Activated T-cell treated with anti-CD3 and anti-CD28 coated beads for 48 hours (primary cell): ENCODE data around the gene IGF2R.
"Not testable (repeated sequence)": the region's sequence is repeated elsewhere in the genome, so short reads cannot be mapped to it uniquely, and the experiment has no call there.

ENCODE experiments used
- DNase-seq: peaks from one replicate; pipeline ENCODE4 v3.0.0-alpha.2; 2020; ENCODE audit warnings: low read depth

The IGF2R gene, protein sequence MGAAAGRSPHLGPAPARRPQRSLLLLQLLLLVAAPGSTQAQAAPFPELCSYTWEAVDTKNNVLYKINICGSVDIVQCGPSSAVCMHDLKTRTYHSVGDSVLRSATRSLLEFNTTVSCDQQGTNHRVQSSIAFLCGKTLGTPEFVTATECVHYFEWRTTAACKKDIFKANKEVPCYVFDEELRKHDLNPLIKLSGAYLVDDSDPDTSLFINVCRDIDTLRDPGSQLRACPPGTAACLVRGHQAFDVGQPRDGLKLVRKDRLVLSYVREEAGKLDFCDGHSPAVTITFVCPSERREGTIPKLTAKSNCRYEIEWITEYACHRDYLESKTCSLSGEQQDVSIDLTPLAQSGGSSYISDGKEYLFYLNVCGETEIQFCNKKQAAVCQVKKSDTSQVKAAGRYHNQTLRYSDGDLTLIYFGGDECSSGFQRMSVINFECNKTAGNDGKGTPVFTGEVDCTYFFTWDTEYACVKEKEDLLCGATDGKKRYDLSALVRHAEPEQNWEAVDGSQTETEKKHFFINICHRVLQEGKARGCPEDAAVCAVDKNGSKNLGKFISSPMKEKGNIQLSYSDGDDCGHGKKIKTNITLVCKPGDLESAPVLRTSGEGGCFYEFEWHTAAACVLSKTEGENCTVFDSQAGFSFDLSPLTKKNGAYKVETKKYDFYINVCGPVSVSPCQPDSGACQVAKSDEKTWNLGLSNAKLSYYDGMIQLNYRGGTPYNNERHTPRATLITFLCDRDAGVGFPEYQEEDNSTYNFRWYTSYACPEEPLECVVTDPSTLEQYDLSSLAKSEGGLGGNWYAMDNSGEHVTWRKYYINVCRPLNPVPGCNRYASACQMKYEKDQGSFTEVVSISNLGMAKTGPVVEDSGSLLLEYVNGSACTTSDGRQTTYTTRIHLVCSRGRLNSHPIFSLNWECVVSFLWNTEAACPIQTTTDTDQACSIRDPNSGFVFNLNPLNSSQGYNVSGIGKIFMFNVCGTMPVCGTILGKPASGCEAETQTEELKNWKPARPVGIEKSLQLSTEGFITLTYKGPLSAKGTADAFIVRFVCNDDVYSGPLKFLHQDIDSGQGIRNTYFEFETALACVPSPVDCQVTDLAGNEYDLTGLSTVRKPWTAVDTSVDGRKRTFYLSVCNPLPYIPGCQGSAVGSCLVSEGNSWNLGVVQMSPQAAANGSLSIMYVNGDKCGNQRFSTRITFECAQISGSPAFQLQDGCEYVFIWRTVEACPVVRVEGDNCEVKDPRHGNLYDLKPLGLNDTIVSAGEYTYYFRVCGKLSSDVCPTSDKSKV (N-terminal part only)

DNA sequence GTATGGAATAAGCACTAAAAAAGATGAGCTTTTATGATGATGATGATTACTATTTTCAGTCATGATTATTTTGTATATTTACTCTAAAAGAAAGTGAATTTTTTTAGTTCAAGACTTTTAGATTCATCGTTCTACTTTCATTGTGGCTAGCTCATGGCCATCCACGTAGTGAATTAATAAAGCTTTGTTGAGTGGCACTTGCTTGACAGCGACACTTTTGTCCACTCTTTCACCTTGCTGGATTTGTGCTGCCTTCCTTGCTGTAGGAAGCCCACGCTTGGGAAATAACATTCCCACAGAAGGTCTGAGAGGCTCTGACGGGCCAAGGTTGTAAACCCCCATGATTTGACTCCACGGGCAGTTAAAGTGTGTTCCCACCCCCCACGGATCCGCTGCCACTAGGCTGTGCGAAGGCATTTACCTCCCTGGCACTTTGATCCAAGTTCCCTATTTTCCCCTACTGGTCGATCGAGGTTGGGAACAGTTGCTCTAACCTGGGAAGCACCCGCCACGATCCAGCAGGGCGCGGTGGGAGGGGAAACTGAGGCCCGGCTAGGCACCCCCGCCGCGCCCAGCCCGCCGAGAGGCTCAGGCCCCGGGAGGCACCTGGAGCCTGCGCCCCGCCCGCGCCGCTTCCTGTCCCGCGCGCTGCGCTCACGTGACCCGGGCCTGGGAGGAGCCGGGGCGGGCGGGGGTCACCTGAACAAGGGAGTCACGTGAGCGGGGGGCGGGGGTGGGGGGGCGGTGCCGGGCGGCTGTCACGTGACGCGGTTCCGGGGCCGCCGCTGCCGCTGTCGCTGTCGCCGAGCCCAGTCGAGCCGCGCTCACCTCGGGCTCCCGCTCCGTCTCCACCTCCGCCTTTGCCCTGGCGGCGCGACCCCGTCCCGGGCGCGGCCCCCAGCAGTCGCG, at the start of gene IGF2R:
Gene IGF2R (plus strand): TSS at position 788 of the 909 bp plus-strand sequence. CDS start 165 bp downstream, outside the sequence.
- DNase-seq = peak; percentile 93

DNA sequence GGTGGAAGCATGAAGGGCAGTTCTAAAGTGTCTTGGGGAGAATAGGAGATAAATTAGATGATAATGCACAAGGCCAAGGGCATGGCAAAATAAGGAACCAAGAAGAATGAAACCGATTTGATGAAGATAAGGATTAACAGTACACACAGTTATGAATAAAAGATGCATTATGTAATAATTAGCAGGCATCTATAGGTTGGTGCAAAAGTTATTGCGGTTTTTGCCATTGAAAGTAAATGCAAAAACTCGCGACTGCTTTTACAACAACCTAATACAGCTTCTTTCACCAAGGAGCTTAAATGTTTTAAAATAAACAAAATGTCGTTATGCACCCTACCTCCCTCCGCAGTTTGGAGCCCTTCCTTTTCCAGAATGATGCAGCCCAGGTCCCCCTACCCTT, 49.1 kb upstream of the IGF2R start:
- no peak for DNase-seq

DNA sequence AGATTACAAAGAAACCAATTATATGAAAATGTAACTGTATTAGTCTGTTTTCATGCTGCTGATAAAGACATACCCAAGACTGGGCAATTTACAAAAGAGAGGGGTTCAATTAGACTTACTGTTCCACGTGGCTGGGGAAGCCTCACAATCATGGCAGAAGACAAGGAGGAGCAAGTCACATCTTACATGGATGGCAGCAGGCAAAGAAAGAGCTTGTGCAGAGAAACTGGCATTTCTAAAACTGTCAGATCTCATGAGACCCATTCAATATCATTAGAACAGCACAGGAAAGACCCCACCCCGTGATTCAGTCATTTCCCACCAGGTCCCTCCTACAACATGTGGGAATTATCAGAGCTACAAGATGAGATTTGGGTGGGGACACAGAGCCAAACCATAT, 44.7 kb upstream of the IGF2R start:
- not testable (repeated sequence) for DNase-seq

DNA sequence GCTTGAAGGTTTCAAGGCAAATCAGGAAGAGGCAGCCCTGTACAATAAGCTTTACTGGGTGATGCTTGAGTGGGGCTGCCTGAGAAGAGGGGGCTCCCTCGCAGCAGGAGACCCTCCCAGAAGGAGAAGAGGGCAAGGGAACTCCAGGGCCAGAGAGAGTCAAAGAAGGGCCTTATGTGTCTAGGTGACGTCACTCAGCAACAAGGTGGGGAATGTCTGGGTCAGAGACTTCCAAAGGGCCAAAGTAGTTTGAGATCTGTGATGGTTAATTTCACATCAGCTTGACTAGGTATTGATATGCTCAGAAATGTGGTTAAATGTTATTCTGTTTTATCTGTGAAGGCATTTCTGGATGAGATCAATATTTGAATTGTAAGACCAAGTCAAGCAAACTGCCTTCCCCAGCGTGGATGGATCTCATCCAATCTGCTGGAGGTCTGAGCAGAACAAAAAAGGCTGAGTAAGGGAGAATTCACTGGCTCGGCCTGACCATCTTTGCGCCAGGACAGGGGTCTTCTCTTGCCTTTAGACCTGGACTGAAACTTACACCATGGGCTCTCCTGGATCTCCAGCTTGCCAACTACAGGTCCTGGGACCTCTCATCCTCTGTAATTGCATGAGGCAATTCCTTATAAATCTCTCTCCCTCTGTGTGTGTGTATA, 42.2 kb upstream of the IGF2R start:
- DNase-seq = no peak

DNA sequence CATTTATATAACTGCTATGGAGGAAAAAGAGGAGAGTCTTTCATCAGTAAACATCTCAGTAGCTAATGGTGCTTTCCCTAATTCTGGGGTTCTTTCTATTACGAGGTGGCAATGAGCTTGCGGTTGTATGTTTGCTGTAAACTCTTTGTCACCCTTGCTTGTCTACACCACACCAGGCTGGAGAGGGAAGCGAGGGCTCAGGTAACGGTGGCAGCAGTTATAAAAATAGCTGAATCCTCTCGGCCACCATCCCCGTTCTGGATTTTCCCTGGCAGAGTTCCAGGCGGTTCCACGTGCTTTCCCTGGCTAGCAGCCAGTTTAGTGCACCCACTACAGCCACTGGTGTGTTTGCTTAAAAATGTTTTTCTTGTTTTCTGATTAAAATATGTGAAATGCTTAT, 39.1 kb upstream of the IGF2R start:
- no peak for DNase-seq

DNA sequence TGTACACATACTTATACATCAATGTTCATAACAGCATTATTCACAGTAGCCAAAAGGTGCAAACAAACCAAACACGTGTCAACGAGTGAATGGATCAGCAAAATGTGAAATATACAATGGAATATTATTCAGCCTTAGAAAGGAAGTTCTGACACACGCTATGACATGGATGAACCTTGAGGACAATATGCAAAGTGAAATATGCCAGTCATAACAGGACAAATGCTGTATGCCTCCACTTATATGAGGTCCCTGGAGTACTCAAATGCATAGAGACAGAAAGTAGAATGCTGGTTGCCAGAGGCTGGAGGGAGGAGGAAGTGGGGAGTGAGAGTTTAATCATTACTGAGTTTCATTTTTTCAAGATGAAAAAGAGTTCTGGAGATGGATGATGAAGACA, 37.8 kb upstream of the IGF2R start:
- no peak for DNase-seq

DNA sequence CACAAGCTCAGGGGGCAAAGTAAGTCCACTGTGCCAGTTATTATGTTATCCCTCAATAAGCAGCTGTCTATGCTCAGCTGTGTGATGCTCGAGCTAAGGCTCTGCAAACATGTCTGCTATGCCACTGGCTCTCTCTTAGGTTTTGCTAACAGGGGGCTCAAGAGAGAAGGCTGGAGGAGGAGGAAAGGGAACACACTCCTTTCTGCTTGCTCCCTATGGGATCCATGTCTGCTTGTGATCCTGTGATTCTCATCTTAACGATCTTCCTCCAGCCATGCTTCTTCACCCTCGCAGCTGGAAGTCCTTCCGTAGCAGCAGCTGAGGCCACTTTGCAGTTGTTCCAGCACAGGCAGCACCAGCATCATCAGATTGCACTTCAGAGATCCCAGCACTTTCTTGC, 37.0 kb upstream of the IGF2R start:
- DNase-seq = no peak

DNA sequence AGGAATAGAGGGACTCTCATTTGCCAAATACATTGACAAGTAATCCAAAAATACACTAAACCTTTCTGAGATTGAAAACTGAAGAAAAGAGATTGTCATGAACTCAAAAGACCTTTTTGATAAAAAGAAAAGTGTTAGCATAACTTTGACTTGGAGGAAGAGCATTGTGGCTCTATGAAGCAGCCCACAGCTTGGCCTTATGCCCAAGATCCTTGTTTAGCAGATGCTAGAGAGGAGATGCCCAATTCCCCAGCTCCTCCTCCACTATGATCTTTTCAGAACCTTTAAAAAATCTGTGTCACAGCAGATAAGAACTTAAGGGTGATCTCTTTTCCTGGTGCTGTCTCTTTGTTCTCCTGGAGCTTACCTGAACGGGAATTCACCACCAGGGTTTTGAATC, 35.8 kb upstream of the IGF2R start:
- DNase-seq = no peak

DNA sequence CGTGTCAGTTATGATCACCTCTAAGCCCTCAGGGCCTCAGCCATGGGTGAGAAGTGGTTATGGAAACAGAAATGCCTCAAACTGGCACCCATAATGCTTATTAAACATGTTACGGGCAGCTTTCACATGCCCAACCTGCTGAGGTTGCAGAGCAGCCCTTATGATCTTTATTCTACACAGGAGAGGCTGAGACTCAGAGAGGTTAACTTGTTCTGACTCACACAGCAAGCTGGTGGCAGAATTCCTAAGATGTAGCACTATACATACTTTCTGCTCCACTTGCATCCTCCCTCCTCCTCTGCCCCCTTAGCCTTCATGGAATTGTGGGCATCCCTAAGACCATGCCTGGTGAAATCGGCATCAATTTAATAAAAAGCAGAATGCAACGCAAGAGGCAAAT, 34.7 kb upstream of the IGF2R start:
- no peak for DNase-seq

DNA sequence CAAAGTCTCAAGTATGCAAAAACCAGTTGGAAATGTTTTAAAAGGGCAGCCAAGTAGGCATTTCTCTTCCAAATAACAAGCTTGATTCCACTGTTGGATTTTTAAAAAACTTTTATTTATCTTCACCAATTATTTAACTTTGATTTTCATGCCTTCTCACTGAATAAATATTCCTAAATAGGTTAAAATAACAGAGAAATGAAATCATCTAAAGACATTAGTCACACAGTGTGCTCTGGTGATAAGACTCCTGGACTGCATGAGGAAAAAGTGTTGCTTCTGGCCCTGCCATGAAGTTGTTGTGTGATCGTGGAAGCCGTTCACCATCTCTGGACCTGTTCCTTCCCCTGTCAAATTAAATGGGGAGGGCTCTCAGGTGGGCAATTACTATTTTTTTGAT, 33.8 kb upstream of the IGF2R start:
- no peak for DNase-seq

DNA sequence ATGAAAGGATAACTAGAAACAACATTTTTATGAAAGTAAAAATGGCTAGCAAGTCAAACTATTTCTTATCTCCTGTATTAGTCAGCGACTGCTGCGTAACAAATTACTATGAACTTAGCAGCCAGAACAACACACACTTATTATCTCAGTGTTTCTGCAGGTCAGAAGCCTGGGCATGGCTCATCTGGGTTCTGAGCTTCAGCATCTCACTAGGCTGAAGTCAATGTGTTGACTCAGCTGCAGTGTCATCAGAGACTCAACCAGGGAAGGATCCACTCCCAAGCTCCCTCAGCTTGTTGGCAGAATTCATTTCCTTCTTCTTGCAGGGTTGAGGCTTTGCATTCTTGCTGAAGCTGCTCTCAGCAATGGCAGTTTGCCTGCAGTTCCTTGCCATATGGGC, 33.2 kb upstream of the IGF2R start:
- no peak for DNase-seq

DNA sequence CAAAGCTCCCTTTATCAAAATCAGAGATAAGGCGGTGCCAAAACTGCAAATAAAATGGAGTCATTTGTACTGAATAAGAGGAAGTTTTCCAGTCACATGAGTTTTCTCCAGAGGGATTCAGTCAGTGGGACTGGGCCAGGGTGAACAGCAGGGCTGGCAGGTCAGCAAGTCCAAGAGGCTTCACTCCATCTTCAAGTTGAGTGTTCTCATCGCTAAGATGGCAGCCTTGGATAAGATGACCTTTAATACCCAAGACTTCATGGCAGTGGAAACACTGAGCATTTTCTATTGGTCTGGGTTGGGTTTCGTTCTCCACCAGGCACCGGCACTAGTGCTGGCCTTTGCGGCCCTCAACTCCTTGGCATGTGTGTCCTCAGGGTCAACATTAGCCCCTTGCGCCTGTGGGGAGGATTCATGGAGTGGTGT, 29.3 kb upstream of the IGF2R start:
- no peak for DNase-seq

DNA sequence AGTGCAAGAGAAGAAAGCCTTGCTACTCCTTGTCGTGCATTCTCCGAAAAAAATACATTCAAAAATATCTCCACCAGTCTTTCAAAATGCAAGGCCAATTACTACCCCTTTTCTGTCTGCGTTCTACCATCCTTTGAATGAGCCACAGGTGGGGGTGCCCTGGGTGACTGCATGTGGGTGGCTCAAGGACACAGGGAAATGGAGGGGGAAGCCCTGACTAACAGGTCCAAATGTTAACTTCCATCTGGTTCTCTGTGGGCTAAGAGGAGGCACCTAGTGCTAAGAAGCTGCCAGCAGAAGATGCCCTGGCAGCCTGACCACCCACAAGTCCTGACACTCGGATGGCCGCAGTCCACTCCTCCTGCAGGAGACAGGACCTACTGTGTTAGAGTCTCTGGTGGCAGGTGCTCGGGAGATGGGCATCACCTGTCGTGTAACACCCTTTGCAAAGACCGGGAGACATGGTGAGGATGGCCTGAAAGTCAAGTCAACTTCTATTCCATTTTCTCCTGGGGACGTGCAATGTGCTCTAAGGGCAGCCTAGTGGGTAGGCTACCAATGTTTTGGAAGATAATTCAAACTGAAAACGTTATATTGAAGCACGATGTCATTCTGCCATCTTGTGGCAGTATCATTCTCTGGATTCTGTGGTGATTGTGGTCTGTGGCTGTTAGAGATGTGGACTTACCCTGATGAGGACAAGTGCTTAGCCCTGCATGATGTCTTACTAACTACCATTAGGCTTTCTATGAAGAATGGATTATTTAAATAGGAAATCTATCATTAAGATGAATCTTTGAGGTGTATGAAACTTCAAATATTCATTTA, 27.4 kb upstream of the IGF2R start:
- DNase-seq = no peak

DNA sequence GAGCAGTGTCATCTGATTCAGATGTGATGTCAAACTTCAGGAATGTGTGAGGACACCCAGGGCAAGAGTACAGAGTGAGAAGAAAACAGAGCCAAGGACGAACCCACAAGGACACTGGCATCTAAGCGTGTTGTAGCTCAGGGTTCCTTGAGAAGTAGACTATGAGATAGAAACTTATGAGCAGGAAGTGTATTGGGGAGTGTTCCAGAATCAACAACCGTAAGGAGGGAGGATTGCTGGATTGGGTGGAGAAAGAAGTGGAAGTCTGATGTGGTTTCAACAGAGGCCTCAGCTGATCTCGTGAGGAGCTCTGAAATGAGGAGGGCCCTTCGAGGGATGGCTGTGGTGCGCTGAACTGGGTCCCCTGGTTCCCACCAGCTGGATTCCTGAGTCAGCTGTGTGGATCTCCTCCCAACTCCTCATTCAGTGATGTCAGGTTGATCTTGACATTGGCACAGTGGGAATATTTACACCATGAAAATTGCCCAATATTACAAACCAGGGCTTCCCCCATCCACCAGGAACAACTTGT, 25.7 kb upstream of the IGF2R start:
- DNase-seq = no peak

DNA sequence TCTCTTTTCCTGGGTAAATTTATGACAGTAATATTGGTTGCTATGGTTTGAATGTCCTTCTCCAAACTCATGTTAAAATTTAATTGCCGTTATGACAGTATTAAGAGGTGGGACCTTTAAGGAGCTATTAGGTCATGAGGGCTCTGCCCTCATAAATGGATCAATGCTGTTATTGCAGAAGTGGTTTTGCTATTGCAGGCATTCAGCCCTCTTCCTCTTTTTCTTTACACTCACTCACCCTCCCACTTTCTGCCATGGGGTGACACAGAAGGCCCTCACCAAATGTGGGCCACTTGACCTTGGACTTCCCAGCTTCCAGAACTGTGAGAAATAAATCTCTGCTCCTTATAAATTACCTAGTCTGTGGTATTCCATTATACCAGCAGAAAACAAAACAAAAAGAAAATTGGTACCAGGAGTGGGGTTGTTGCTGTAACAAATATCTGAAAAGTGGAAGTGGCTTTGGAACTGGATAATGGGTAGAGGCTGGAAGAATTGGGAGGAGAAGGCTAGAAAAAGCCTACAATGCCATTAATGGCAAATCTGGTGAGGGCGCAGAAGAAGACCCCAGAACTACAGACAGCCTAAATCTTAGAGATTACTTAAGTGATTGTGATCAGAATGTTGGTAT, 24.8 kb upstream of the IGF2R start:
- no peak for DNase-seq

DNA sequence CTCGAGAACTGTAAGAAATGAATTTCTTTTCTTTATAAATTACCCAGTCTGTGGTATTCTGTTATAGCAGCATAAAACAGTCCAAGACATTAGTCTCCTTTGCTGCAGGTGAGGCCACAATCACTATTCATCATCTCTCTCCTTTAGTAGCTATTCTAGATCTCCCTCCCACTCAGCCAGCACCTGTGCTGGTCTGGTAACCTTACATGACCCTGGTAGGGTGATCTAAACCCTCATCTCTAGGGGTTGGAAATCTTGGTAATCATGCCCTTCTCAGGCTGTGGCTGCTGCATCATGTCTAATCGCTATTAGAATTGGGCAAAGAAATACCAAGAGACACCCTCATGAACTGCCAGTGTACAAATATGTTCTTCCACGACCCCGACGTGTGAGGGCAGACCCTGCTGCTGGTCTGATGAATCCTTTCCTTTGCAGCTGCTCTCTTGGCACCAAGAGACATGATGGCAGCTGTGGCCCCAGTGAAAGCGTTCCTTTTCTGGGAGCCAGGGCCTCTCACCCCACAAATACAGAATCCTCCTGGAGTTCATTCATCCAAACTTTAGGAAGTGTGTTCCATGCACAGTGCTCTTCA, 23.0 kb upstream of the IGF2R start:
- DNase-seq = no peak

DNA sequence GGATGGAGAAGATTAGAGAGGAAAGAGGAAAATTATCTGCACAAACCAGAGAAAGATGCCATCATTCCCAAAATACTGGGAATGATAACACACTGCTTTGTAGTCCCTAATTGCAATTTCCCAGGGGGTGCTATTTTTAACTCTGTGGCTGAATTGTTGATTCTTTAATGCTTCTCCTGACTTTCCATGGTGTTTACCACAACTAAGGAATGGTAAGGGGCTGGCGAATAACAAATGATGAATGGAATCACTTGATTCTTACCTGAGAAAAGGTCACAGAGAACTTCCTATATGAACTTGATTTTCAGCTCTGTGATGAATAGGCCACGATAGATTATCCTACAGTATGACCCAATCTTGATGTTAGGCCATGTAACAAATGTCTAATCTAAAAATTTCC, 22.0 kb upstream of the IGF2R start:
- DNase-seq = no peak

DNA sequence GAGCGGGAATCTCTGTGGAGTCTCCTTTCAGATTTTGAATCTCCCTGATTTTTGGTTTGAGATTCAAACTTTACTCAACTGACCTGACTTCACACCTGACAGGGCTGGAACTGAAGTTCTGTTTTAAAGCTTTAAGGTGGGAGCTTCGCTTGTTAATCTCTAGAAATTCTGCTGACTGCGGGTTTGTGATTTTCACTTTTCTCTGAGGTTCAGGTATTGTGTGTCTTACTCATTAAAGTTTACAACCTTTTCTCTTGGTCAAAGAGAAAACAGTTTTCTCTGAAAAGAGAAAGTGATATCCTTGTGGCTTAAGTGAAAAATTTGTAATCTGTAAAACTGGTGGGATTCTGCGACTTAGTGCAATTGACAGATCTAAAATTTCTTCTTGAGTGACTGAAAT, 20.7 kb upstream of the IGF2R start:
- DNase-seq = no peak

DNA sequence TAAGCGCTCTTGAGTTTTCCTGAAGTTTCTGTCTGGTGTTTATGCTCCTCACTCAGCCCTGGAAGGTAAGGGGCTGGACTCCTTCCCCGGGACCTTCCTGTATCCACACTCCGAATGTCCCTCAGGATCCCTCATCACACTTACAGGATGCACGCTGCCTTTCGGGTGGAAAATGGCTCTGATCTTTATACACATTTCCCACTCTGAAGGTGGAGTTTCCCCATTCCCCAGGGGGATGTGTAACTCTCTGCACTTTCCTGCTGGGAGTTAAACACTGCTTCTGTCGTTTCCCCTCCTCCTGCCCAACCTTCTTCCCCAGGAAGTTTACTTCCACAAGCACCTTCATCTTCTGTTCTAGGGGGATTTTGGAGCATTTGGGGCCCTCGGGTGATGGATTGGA, 17.1 kb upstream of the IGF2R start:
- DNase-seq = no peak
